KMS-11 (cell line): ENCODE results near the gene MACROD2.

Source experiments
- H2AFZ ChIP-seq: fragments of 200-600 bp; sonication (generic); 2 replicates; pipeline ENCODE4 v1.6.1; 2016; ENCODE audit warnings: antibody characterized with exemption, mixed run types, low read depth
- H3K27ac ChIP-seq: fragments of 200-600 bp; sonication (generic); 2 replicates; pipeline ENCODE4 v1.6.1; 2016; ENCODE audit warnings: mild to moderate bottlenecking, mixed run types
- H3K27me3 ChIP-seq: fragments of 200-600 bp; sonication (generic); 2 replicates; pipeline ENCODE4 v1.6.1; 2017; ENCODE audit warnings: mild to moderate bottlenecking, low read depth, mixed run types, moderate library complexity; ENCODE audit not compliant: insufficient read depth
- H3K36me3 ChIP-seq: fragments of 200-600 bp; sonication (generic); 2 replicates; pipeline ENCODE4 v1.6.1; 2017; ENCODE audit warnings: mild to moderate bottlenecking, mixed run types; ENCODE audit not compliant: insufficient read depth
- H3K4me1 ChIP-seq: fragments of 200-600 bp; sonication (generic); 2 replicates; pipeline ENCODE4 v1.6.1; 2016; ENCODE audit warnings: mild to moderate bottlenecking, low read depth, mixed run types; ENCODE audit not compliant: poor library complexity, severe bottlenecking
- H3K4me2 ChIP-seq: fragments of 200-600 bp; sonication (generic); 2 replicates; pipeline ENCODE4 v1.7.0; 2016; ENCODE audit warnings: mild to moderate bottlenecking, mixed run types
- H3K4me3 ChIP-seq: fragments of 200-600 bp; sonication (generic); IDR thresholded peaks from 2 replicates; pipeline ENCODE4 v1.6.1; 2017; ENCODE audit warnings: low read depth, low read length, mixed read lengths; ENCODE audit not compliant: insufficient read depth
- H3K79me2 ChIP-seq: fragments of 200-600 bp; sonication (generic); 2 replicates; pipeline ENCODE4 v1.6.1; 2016; ENCODE audit warnings: low read depth, mixed run types; ENCODE audit not compliant: insufficient read depth
- H3K9ac ChIP-seq: fragments of 200-600 bp; sonication (generic); 2 replicates; pipeline ENCODE4 v1.6.1; 2016; ENCODE audit warnings: mild to moderate bottlenecking, mixed run types
- H4K20me1 ChIP-seq: fragments of 200-600 bp; sonication (generic); 2 replicates; pipeline ENCODE4 v1.6.1; 2016; ENCODE audit warnings: mild to moderate bottlenecking, mixed run types; ENCODE audit not compliant: insufficient read depth
- TF ChIP-seq, protein P1 (sequence below): fragments of 200-600 bp; sonication (generic); conservative IDR thresholded peaks from 2 replicates; pipeline ENCODE4 v1.6.1; 2017; ENCODE audit warnings: low read depth, mild to moderate bottlenecking, antibody characterized with exemption, low read length, moderate library complexity, mixed read lengths

Gene MACROD2

DNA sequence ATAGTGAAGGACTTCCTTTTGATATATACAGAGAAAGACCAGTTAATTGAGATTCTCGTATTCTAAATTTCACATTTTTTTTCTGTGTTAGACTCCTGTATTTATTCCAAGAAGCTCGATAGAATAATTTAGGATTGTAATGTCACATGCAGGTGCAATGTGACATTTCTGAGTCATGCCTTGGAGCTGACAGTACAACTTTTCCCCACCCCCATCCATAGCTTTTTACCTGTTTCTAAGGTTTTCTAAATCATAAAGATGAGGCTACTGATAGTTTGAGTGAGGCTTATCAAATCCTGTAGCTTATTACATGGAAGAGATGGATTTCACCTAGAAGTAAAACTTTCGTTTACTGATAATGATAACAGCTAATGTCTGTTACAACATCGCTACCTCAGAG is 304.5 kb downstream of the MACROD2 start:
- H3K36me3 ChIP-seq: no peaks in the 10 kb centered on the region
- no peak overlapping the region for H3K27ac ChIP-seq
- TF ChIP-seq, protein P1, sequence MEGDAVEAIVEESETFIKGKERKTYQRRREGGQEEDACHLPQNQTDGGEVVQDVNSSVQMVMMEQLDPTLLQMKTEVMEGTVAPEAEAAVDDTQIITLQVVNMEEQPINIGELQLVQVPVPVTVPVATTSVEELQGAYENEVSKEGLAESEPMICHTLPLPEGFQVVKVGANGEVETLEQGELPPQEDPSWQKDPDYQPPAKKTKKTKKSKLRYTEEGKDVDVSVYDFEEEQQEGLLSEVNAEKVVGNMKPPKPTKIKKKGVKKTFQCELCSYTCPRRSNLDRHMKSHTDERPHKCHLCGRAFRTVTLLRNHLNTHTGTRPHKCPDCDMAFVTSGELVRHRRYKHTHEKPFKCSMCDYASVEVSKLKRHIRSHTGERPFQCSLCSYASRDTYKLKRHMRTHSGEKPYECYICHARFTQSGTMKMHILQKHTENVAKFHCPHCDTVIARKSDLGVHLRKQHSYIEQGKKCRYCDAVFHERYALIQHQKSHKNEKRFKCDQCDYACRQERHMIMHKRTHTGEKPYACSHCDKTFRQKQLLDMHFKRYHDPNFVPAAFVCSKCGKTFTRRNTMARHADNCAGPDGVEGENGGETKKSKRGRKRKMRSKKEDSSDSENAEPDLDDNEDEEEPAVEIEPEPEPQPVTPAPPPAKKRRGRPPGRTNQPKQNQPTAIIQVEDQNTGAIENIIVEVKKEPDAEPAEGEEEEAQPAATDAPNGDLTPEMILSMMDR: no peak
- H3K79me2 ChIP-seq: no peaks in the 10 kb centered on the region
- H3K9ac ChIP-seq: no peak overlapping the region
- no peak overlapping the region for H2AFZ ChIP-seq
- no peaks in the 10 kb centered on the region for H3K27me3 ChIP-seq
- no peaks in the 10 kb centered on the region for H3K4me1 ChIP-seq
- no peak overlapping the region for H3K4me2 ChIP-seq
- H3K4me3 ChIP-seq: no peak overlapping the region
- H4K20me1 ChIP-seq: no peaks in the 10 kb centered on the region

DNA sequence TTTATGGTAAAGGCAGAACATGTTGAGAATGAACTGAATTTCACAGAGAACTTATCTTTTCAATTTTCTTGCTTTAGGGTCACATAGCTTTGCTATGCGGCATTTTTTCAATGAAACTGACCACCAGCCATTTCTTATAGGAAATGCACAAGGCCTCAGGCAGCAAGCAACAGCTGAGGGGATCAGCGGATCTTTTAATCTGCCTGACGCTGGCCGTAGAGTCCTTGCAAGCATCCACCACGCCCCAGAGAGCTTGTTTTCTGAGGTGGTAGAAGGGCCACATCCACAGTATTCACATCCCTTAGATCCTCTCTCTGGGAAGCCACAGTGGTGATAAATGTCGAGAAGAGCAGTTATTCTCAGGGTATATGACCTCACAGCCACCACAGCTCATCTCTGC is 307.8 kb downstream of the MACROD2 start:
- H3K4me1 ChIP-seq: no peaks in the 10 kb centered on the region
- H4K20me1 ChIP-seq: no peaks in the 10 kb centered on the region
- H3K27me3 ChIP-seq: no peaks in the 10 kb centered on the region
- no peak overlapping the region for H2AFZ ChIP-seq
- H3K79me2 ChIP-seq: no peaks in the 10 kb centered on the region
- no peak overlapping the region for H3K4me2 ChIP-seq
- H3K27ac ChIP-seq: no peak overlapping the region
- H3K4me3 ChIP-seq: no peak overlapping the region
- no peak overlapping the region for H3K9ac ChIP-seq
- H3K36me3 ChIP-seq: no peaks in the 10 kb centered on the region
- TF ChIP-seq, protein P1: no peak

DNA sequence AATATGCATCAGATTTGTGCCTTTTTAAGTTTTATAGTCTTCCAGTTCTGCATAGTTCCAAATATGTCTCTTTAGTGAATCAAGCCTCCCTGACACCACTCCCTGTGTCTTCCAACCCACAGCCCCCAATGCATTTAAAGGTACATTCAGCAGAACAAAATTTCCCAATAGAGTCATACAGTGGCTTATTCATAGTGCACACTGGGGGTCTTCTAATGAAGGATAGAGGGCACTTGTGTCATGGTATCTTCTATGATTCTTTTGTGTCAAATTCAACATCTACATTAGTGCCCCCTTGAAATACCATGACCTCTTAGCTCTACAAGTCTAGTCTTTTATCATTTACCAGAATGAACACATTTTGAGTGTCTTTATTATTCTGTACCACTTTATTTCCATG is 308.3 kb downstream of the MACROD2 start:
- no peaks in the 10 kb centered on the region for H3K27me3 ChIP-seq
- H3K27ac ChIP-seq: no peak overlapping the region
- no peak overlapping the region for H3K9ac ChIP-seq
- no peaks in the 10 kb centered on the region for H3K4me1 ChIP-seq
- TF ChIP-seq, protein P1: no peak
- no peak overlapping the region for H3K4me3 ChIP-seq
- H2AFZ ChIP-seq: no peak overlapping the region
- no peaks in the 10 kb centered on the region for H3K36me3 ChIP-seq
- H4K20me1 ChIP-seq: no peaks in the 10 kb centered on the region
- H3K4me2 ChIP-seq: no peak overlapping the region
- no peaks in the 10 kb centered on the region for H3K79me2 ChIP-seq

DNA sequence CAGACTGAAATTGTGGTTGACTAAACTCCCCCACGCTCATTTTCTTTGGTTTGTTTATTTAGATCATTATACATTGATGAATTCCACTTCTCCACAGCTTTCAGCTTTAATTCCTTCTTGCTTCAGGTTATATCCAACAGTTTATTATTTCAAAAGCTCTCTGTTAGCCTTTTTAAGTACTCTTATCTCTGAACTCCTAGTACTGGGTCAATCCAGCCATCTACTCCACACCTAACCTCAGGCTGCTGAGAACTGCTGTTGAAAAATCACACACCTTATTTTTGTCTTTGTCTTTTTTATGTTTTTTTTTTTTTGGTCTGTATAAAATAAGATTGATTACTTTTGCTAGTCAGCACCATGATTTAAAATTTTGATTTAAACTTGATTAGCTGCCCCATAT is 309.2 kb downstream of the MACROD2 start:
- no peak overlapping the region for H2AFZ ChIP-seq
- H3K4me3 ChIP-seq: no peak overlapping the region
- no peaks in the 10 kb centered on the region for H3K36me3 ChIP-seq
- H3K27ac ChIP-seq: no peak overlapping the region
- H4K20me1 ChIP-seq: no peaks in the 10 kb centered on the region
- no peaks in the 10 kb centered on the region for H3K79me2 ChIP-seq
- no peaks in the 10 kb centered on the region for H3K4me1 ChIP-seq
- H3K4me2 ChIP-seq: no peak overlapping the region
- H3K27me3 ChIP-seq: no peaks in the 10 kb centered on the region
- TF ChIP-seq, protein P1: no peak
- no peak overlapping the region for H3K9ac ChIP-seq
